HS-27A (cell line): Measurements from ENCODE around the gene SRR.
"Not testable (repeated sequence)": the region's sequence is repeated elsewhere in the genome, so short reads cannot be mapped to it uniquely, and the experiment has no call there.

ENCODE experiments used
- DNase-seq: peaks from one replicate; pipeline ENCODE4 v3.0.0-alpha.2; 2012; ENCODE audit warnings: low read depth, missing footprints

The SRR gene

DNA sequence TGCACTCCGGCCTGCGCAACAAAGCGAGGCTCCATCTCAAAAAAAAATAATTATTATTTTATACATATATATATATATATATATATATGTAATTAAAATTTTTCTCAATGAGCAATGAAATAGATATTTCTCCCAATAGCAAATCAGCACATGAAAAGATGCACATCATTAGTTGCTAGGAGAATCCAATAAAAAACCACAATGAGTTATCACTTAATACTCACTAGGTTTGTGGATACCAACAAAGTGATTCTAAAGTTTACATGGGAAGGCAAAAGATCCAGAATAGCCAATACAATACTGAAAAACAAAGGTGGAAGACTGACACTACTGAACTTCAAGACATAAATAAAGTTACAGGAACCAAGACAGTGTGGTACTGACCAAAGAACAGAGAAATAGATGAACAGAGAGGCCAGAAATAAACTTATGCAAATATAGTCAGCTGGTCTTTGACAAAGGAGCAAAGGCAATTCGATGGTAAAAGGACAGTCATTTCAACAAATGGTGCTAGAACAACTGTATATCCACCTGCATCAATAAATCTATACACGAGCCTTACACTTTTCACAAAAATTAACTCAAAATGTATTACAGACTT, 13.8 kb upstream of the SRR start:
- no peak for DNase-seq

DNA sequence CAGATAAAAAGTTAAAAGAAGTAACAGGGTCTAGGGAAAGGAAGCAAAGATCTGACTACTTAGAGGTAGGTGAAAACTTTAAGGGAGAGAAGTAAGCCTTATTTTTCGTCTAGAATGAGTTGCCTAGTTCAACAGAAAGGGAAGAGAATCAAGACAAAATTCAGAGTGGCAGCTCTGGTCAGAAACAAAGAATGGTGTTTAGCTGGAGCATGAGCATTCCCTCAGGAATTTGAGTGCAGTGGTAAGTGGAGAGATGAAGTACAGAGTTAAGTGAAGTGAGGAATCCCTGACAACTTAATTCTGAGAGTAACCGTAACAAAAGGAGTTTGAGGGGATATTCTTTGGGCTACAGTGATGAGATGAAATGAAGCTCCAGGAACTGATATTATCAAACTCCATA, 11.7 kb upstream of the SRR start:
- DNase-seq = no peak

DNA sequence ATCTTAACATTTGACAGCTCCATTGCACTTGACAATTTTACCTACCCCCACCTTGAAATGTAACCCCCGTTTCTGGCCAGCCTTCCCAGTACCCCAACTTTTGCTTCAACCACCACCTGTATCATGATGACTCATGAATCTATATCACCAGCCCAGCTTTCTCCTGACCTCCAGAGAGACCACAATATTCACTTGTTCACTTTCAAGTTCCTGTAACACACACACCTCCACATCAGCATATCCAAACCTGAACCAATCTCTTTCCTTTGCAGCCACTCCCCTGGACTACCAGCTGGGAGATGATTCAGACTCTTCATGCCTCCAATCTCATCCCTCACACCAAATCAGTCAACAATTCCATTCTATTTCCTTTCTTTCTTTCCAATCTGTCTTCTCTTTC, 8.2 kb upstream of the SRR start:
- no peak for DNase-seq

DNA sequence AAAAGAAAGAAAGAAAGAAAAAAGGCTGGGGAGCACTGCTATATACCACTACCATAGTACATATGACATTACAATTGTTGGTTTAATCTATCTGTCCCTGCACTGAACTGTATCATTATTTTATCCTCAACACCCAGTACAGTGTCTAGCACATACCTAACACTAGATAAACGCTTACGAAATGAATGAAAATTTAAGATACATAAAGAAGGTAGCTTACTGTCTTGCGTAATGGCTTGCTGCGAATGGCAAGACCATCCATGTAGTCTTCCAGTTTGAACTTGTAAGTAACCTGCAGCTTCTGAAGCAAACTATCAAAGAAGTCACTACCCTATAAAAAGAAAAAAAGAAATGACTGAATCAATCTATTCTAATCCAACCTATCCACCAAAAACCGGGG, 6.7 kb upstream of the SRR start:
- no peak for DNase-seq

DNA sequence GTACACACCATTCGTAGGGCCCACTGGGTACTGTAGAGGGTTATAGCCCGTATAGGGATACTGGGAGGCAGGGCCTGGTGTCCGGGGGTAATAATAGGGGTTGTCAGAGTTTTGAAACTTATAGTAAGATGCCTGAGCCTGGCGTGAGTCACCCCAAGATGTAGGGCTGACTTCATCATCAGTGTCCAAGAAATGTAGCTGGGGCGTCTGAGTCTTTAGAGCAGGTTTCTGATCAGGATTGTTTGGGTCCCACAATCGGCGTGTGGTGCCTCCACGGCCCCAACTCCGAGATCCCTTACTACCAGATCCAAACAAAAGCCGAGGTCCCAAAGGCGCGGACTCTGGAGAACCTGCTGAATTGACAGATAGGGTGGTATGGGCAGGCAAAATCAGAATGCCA, 4.6 kb upstream of the SRR start:
- no peak for DNase-seq

DNA sequence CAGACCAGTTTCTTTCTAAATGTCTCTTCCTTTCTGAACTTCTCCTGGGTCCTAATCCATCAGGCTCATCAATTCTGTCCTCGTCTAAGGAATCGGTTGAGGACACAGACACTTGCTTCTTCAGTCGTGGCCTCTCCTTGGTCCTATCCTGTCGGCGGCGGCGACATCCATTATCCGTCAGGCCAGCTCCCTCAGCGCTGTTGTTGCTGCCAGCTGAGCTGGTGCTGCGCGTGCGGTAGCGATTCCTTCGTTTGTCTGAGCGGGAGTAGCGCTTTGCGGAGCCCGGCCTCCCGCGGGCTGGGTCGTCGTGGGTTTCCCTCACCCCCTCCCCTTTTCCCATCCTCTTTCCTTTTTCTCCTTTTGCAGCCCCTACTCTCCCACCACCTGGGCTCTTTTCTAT, 4.0 kb upstream of the SRR start:
- DNase-seq = no peak

DNA sequence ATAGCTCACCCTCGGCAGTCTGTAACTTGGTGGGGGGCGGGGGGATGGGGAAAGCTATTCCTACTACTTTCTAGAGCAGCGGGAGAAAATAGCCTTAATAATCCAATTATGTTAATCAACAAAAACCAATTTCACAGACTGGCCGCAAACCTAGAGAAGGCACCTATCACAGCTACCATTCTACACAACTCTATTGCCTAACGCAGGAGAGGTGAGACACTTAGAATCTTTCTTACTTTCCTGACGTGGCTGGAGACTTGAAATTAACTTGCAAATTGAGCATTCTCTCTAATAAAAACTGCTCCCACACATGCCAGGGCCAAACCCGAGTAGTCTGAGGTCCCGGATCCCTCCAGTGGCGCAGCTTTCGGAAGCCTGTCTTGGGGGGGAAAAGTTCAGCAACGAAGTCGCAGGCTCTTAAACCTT, 959 bp upstream of the SRR start:
- no peak for DNase-seq

DNA sequence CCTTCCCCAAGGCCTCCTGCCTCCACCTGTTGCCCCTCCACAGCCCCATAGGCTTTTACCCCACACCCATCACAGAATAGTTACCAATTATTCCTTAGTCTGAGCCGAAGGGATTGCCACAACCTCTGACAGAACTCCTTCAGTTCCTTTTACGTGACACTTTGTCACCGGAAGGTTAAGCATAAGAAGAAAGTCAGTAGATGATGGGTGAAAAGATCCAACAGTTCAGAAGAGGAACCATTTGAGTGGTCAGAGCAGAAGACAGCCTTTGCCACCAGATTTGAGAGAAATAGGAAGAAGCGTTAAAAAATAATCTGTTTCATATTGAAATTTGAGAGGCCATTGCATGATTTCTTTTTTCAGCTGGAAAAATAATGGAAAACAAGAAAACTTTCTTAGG, 1.2 kb downstream of the SRR start:
- DNase-seq = no peak

DNA sequence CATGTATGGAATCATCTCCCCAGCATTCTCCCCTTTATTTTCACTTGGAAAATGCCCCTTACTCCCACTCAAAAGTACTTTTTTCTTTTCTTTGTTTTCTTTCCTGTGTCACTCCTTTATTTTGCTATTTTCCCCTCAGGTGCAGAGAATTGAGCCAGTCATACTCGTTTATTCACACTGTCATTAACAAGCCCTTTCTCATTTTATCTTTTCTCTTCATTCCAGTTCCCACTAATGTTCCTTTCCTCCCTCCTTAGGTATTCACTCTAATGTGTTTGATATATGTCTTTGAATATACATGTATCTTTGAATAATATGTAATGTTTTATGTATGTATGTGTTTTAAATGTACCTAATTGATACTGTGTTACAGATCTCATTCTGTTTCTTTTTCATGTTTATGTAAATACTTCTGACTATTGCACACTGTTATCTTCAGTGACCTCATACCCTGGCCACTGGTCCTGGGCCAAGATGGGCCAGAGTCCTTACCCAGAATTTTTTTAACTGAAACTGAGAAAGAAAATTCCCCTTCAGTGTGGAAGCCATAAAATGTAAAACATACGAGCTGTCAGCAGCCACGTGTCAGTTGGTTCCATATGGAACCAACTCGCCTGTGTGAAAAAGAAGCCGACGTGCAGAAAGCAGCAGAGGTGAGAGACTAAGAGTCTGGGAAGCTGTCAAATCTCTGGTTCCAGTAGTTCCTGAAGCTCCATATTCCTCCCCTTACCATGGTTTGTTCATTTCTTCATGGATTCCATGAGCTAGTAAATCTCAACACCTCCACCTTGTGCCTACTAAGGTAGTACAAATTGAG, 5.8 kb downstream of the SRR start:
- DNase-seq = no peak

DNA sequence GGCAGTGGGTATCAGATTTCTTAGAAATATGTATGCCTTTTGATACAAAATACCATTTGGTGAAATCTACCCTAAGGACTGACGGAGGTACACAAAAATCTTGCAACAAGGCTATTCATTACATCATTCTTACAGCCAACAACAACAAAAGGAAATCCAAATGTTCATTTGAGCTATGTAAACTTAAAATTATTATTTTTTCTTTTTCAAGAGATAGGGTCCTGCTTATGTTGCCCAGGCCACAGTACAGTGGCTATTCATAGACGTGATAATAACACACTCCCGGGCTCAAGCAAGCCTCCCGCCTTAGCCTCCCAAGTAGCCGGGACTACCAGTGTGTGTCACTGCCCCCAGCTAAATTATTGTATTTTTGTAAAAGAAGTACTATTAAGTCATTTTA, 9.0 kb downstream of the SRR start:
- DNase-seq = no peak

DNA sequence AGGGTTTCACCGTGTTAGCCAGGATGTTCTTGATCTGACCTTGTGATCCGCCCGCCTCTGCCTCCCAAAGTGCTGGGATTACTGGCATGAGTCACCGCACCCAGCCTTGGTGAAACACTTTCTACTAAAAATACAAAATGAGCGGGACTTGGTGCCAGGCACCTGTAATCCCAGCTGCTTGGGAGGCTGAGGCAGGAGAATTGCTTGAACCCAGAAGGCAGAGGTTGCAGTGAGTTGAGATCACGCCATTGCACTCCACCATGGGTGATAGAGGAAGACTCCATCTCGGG, 13.1 kb downstream of the SRR start:
- not testable (repeated sequence) for DNase-seq

DNA sequence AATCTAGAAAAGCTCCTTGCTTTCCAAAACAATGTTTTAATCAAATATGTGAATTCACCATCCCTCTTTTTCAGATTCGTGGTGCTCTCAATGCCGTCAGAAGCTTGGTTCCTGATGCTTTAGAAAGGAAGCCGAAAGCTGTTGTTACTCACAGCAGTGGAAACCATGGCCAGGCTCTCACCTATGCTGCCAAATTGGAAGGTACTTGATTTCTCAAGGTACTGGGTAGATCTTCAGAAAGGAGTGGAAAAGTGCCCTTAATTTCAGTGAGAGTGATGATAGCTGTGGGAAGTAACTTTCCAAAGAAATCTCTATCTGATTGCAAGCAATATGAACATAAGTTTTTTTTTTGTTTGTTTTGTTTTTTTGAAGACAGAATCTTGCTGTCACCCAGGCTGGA, 14.0 kb downstream of the SRR start:
- no peak for DNase-seq

DNA sequence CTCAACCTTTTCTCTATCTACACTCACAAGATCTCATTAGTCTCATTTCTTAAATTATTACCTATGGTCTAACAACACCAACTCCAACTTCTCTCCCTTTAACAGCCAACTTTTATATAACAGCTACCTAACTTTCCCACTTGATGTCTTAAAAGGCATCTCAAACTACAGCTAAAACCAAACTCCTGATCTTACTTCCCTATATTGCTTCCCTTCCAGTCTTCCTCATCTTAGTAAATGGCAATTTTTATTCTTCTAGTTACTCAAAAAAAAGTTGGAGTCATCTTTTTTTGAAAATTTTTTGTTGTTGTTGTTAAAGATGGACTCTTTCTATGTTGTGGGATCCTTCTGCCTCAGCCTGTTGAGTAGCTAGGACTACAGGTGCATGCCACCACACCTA, 15.3 kb downstream of the SRR start:
- DNase-seq = no peak

DNA sequence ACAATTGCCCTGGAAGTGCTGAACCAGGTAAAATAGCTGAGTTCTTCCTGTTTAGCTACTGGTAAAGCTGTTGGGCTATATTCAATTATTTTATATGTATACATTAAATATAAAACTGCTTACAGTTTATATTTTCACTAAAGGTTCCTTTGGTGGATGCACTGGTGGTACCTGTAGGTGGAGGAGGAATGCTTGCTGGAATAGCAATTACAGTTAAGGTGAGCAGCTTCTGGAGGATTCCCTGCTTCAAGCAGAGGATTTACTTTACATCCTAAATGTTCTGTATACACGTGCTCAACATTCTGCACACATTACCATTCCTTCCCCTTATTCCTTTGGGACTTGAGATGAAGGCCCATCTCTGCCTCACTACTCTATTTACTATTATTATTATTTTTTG, 17.6 kb downstream of the SRR start:
- no peak for DNase-seq

DNA sequence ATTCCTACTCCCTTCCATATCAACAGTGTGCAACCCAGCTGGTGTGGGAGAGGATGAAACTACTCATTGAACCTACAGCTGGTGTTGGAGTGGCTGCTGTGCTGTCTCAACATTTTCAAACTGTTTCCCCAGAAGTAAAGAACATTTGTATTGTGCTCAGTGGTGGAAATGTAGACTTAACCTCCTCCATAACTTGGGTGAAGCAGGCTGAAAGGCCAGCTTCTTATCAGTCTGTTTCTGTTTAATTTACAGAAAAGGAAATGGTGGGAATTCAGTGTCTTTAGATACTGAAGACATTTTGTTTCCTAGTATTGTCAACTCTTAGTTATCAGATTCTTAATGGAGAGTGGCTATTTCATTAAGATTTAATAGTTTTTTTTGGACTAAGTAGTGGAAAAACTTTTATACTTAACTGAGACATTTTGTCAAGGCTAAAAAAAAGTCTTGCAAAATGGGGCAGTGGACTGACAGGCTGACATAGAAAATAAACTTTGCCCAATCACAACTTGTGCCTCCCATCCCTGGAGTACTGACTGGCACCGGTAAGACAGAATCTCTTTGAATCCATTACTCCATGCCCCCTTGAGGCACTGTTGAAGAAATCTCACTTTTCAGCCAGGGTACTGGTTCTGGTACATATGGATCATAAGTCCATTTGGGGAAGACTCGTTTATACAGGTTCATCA, 20.0 kb downstream of the SRR start:
- DNase-seq = no peak

DNA sequence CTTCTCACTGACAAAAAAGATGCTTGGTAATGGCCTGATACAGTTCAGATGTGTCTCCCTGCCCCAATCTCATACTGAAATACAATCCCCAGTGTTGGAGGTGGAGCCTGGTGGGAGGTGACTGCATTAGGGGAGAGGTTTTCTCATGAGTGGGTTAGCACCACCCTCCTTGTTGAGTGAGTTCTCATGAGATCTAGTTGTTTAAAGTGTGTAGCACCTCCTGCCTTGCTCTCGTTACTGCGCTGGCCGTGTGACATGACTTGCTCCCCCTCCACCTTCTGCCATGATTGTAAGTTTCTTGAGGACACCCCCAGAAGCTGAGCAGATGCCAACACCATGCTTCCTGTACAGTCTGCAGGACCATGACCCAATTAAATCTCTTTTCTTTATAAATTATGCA, 27.6 kb downstream of the SRR start:
- no peak for DNase-seq

DNA sequence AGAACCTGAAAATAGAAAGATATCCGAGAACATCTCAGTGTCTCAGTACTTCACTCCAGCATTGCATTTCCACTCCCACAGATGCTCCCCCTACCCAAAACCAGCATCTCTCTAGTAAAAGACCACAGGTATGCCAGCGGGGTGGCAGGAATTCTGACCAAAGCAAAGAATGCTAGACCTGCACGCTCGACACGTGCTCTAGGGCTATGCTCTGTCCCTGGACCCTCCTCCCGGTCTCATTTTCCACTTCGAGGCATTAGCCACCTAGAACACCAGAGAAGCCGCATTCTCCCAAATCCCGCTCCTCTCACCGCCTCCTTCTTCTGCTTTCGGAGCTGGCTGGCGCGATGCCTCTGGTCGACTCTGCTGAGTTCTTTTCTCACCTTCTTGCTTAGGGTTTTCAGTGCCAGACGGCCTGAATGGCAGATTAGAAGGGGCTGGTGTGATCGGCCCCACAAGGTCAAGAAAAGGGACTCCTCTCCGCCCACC, 32.0 kb downstream of the SRR start:
- no peak for DNase-seq

DNA sequence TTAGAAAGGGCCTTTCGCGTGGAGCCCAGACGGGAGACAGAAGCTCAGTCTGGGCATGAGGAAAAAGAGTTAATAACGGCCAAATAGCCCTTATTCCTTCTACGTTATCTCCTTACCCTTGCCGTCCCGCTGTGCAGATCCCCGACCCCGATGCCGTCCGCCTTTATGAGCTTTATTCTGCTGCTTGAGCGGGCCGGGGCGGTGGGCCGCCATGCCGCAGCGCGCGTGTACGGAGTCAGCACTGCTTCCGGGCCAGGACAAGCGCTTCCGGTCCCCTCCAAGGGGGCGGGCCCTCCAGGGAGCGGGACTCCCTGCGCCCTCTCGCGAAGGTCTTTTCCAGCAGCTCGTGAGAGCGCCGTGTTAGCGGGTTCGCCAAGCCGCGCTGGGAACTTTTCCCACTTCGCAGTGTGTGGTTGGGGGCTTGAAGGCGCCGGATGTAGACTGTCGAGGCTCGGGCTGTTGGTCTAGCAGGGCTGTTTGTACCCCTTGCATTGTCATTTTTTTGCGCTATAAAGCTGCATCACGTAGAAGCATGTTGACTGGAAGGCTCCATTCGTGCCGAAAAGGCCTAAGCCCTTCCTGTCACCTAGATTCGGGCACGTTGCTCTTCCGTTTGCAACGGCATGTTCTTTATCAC, 32.6 kb downstream of the SRR start, which contains the start of gene TSR1:
Gene TSR1 (minus strand): TSS at position 243 of the 637 bp plus-strand sequence. CDS start 30 bp downstream, at position 213.
- peak; percentile 53 for DNase-seq

DNA sequence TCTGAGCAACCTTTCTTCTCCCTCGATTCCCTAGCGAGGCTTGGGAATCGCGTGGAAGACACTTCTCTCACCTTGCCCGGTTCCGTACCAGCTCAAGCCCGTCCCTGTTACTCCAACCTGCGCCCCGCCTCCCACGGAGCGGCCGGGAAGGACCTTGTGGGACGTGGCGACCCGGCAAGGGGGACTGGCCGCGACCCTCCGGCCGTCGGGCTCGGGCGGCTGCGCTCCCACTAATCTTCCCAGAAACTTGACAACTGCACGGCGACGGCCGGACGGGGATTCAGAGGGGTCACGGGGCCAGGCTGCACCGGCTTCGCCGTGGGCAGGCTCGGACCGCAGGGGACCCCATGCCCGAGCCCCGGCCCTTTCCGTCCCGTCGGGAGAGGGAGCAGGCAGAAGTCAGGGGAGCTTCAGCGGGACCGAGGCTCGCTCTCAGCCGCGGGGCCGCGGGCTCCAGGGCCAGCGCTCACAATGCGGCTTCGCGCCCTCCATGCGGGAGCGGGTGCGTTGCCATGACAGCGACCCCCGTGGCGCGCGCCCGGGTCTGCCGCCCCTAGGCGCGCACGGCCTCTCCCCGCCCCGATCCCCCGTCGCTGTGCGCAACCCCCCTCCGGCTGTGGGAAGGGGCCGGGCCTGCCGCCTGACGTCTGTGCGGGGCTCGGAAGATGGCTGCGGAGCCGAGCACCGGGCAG, 33.2 kb downstream of the SRR start, which contains the start of gene SGSM2:
Gene SGSM2 (plus strand): TSS at position 650 of the 692 bp plus-strand sequence. CDS start 188 bp downstream, outside the sequence.
- DNase-seq = no peak

DNA sequence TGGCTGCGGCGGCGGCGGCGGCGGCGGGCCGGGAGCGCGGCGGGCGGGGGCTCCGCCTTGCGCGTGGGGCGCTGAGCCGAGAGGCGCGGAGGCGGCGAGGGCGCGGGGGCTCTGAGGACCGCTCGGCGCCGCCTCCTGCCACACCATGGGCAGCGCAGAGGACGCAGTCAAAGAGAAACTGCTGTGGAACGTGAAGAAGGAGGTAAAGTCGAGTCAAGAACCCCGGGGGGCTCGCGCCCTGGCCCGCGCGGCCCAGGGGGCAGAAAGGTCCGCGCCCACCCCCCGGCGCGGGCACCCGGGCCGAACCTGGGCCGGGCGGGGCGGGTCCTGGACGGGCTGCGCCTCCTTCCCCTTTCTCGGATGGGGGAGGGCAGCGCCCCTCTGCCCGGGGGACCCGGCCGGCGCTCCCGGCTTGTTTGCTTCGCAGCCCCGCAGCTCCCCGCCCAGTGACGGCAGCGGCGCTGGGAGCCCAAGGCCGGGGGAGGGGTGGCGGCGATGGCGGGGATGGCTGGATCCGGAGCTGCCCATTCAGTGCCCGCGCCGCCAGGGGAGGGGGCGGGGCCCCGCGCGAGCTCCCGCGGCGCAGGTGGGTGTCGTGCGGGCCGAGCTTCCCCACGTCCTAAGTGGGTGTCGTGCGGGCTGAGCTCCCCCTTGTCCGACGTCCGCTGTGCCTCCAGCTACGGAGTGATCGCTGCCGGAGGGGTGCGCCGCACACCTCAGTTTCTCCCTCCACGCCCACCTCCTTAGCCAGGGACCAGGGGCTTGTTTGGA, 34.0 kb downstream of the SRR start:
- no peak for DNase-seq

DNA sequence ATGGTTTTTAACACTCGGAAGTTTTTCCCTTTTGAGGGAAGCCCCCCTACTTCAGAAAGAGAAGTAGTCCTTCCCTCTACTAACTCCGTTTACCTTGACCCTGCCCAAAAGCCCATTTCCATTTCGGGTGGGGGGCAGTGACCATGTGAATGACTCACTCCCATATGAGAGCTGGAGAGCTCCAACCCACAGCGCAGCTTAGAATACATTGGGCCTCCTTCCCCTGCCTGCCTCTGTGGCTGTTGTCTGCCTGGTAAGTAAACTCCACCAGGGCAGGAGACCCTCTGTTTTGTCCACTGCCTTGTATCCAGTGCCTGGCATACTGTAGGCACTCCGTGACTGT, 34.5 kb downstream of the SRR start:
- no peak for DNase-seq
